HepG2 (cell line): ENCODE results near the gene NISCH. TPM values are rescaled to one million over a fixed set of nuclear protein-coding genes. Genes with fewer than 3 reads are reported as not detected.

ENCODE experiments used
- ASH2L ChIP-seq: fragments of 300-600, 200-600 bp; sonication (generic); IDR thresholded peaks from 2 replicates; pipeline ENCODE4 v1.7.0; 2017; ENCODE audit warnings: low read depth, mild to moderate bottlenecking, moderate library complexity, mixed read lengths, low read length; ENCODE audit not compliant: insufficient read length
- BHLHE40 ChIP-seq: IDR thresholded peaks from 2 replicates; pipeline ENCODE4 v1.6.1; 2011; ENCODE audit warnings: low read length, improper control_type of control experiment
- DZIP1 ChIP-seq: sonication (generic); formaldehyde crosslinking; IDR thresholded peaks from 2 replicates; pipeline ENCODE4 v1.5.0; 2020; ENCODE audit warnings: mild to moderate bottlenecking, missing genetic modification reagents
- ETV5 ChIP-seq: IDR thresholded peaks from 2 replicates; pipeline ENCODE4 v1.6.1; 2018; ENCODE audit warnings: missing biosample characterization, missing genetic modification reagents, inconsistent platforms, borderline replicate concordance
- FOXC1 ChIP-seq: sonication (generic); formaldehyde crosslinking; IDR thresholded peaks from 2 replicates; pipeline ENCODE4 v1.8.0; 2022; ENCODE audit warnings: mild to moderate bottlenecking, missing genetic modification reagents, borderline replicate concordance
- HBP1 ChIP-seq: IDR thresholded peaks from 2 replicates; pipeline ENCODE4 v1.6.1; 2016; ENCODE audit warnings: low read depth, control low read depth
- HDAC6 ChIP-seq: fragments of 200-600 bp; sonication (generic); IDR thresholded peaks from 2 replicates; pipeline ENCODE4 v1.7.0; 2017; ENCODE audit warnings: mild to moderate bottlenecking, antibody characterized with exemption, low read length, low read depth
- IRF9 ChIP-seq: sonication (generic); formaldehyde crosslinking; IDR thresholded peaks from 2 replicates; pipeline ENCODE4 v1.8.0; 2022; ENCODE audit warnings: missing genetic modification reagents, mild to moderate bottlenecking, borderline replicate concordance
- MAF1 ChIP-seq: sonication (generic); formaldehyde crosslinking; IDR thresholded peaks from 2 replicates; pipeline ENCODE4 v1.5.0; 2020; ENCODE audit warnings: missing genetic modification reagents, borderline replicate concordance
- MBD4 ChIP-seq: IDR thresholded peaks from 2 replicates; pipeline ENCODE4 v1.6.1; 2012; ENCODE audit warnings: low read length, inconsistent platforms, borderline replicate concordance
- MXI1 ChIP-seq: IDR thresholded peaks from 3 replicates; pipeline ENCODE4 v1.6.1; 2012; ENCODE audit warnings: low read depth, low read length, inconsistent platforms, borderline replicate concordance
- SALL1 ChIP-seq: sonication (generic); formaldehyde crosslinking; IDR thresholded peaks from 2 replicates; pipeline ENCODE4 v1.8.0; 2022; ENCODE audit warnings: mild to moderate bottlenecking, missing genetic modification reagents
- TIGD3 ChIP-seq: sonication (generic); formaldehyde crosslinking; IDR thresholded peaks from 2 replicates; pipeline ENCODE4 v1.5.1; 2020; ENCODE audit warnings: mild to moderate bottlenecking, missing genetic modification reagents, borderline replicate concordance
- ZBTB38 ChIP-seq: sonication (generic); formaldehyde crosslinking; IDR thresholded peaks from 2 replicates; pipeline ENCODE4 v1.5.1; 2020; ENCODE audit warnings: mild to moderate bottlenecking, missing genetic modification reagents
- ZNF512 ChIP-seq: sonication (generic); formaldehyde crosslinking; IDR thresholded peaks from 2 replicates; pipeline ENCODE4 v1.4.0; 2020; ENCODE audit warnings: mild to moderate bottlenecking, missing genetic modification reagents
- ZNF556 ChIP-seq: sonication (generic); formaldehyde crosslinking; IDR thresholded peaks from 2 replicates; pipeline ENCODE4 v1.4.0; 2020; ENCODE audit warnings: mild to moderate bottlenecking, missing genetic modification reagents, borderline replicate concordance
- ZNF577 ChIP-seq: sonication (generic); formaldehyde crosslinking; IDR thresholded peaks from 2 replicates; pipeline ENCODE4 v1.4.0; 2020; ENCODE audit warnings: mild to moderate bottlenecking, low read depth, missing genetic modification reagents, borderline replicate concordance
- ZNF704 ChIP-seq: sonication (generic); formaldehyde crosslinking; IDR thresholded peaks from 2 replicates; pipeline ENCODE4 v1.8.1; 2023; ENCODE audit warnings: mild to moderate bottlenecking, inconsistent platforms, moderate library complexity, missing genetic modification reagents, borderline replicate concordance
- polyA plus RNA-seq, 8 experiments: library from polyadenylated mRNA; depleted of rRNA in 3 of 8; stranded (reverse) in 7 of 8; unstranded in 1 of 8; fragments of >200 nt; fragmentation: Illumina TruSeq in 4 of 8; extraction: Trizol in 4 of 8; gene quantifications; 2 replicates each; pipeline versions ENCODE4 v1.2.1 to v1.2.3, GENCODE V29; 2011 to 2016; ENCODE audit warnings: low read depth in 4 of 8, missing spikeins in 1 of 8, mixed read lengths in 1 of 8; ENCODE audit not compliant: insufficient read depth in 1 of 8
- total RNA-seq, 5 experiments: library from RNA; depleted of rRNA; stranded (reverse); fragments of >200 nt; fragmentation: Illumina TruSeq; extraction: Trizol; gene quantifications; 2 replicates each; pipeline ENCODE4 v1.2.3, GENCODE V29; 2016; ENCODE audit warnings: low read depth in 1 of 5

NISCH gene
- total and polyA plus RNA-seq, 2 of the 13 experiments (the other 11 are each of a cell fraction or from before 2014, with no cell fraction given) = 27.0 to 47.6 TPM

- TF ChIP-seq DZIP1 = no peak
- TF ChIP-seq HBP1 (CRISPR knock-in tag) = no peak
- no peak; the same call in 1 of the 2 replicates for TF ChIP-seq SALL1 (CRISPR knock-in tag)
- TF ChIP-seq TIGD3 (CRISPR knock-in tag) = no peak
- peak; percentile 22; the same call in 1 of the 2 replicates for TF ChIP-seq ZBTB38
- TF ChIP-seq MXI1 = 0 out of 3 replicates have a peak, but pooled peaks have one; percentile 28
- TF ChIP-seq MBD4 = no peak
- TF ChIP-seq BHLHE40 = peak; percentile 64
- no peak for TF ChIP-seq ZNF512 (CRISPR knock-in tag)
- no peak for TF ChIP-seq ETV5 (CRISPR knock-in tag)
- TF ChIP-seq MAF1 (CRISPR knock-in tag) = no peak
- 0 out of 2 replicates have a peak, but pooled peaks have one; percentile 38 for TF ChIP-seq ZNF556
- no peak for TF ChIP-seq IRF9
- no peak for TF ChIP-seq ZNF577 (CRISPR knock-in tag)
- no peak for TF ChIP-seq HDAC6
- TF ChIP-seq FOXC1 = no peak
- TF ChIP-seq ASH2L = no peak
- TF ChIP-seq ZNF704 (CRISPR knock-in tag) = no peak
Measured at GRCh38 chr3:52495777-52496602, 40.6 kb downstream of the NISCH start (continued).
